Adrenal gland (tissue), 12 donors: Measurements from ENCODE around the gene TCERG1L. TPM values are rescaled to one million over a fixed set of nuclear protein-coding genes. Genes with fewer than 3 reads are reported as not detected.

Experiments used
- DNase-seq, 7 donors: peaks; one replicate each; pipeline ENCODE4 v3.0.0-alpha.2; 2019 to 2020
- H3K27ac ChIP-seq, 5 donors: fragments of 200-600 bp; sonication (generic) in 4 of 5; 1 replicate in 3 of 5; 2 replicates in 2 of 5; pipeline versions ENCODE4 v1.5.1 to v1.8.0; 2016 to 2020; ENCODE audit warnings: mild to moderate bottlenecking in 1 of 5
- H3K27me3 ChIP-seq: fragments of 200-600 bp; 2 replicates; pipeline ENCODE4 v1.8.0; 2021
- H3K36me3 ChIP-seq, 2 donors: fragments of 200-600 bp; replicated peaks in 1 of 2; 1 replicate in 1 of 2; 2 replicates in 1 of 2; pipeline versions ENCODE4 v1.5.1 to v1.8.0; 2018 to 2022
- H3K4me1 ChIP-seq, 2 donors: fragments of 200-600 bp; replicated peaks in 1 of 2; 1 replicate in 1 of 2; 2 replicates in 1 of 2; pipeline versions ENCODE4 v1.5.1 to v1.8.0; 2018 to 2021
- H3K4me3 ChIP-seq, 4 donors: fragments of 200-600 bp; sonication (generic) in 3 of 4; one replicate each; pipeline ENCODE4 v1.5.1; 2016 to 2018
- H3K9me3 ChIP-seq, 3 donors: fragments of 200-600 bp; sonication (generic) in 1 of 3; replicated peaks in 1 of 3; 1 replicate in 2 of 3; 2 replicates in 1 of 3; pipeline versions ENCODE4 v1.5.1 to v1.8.0; 2016 to 2021
- CTCF ChIP-seq, 6 experiments: fragments of 450-650 bp in 4 of 6; fragments of 200-600 bp in 2 of 6; sonication (generic) in 1 of 6; IDR thresholded peaks; 1 replicate in 5 of 6; 2 replicates in 1 of 6; pipeline versions ENCODE4 v1.5.1 to v1.8.0; 2016 to 2021; ENCODE audit warnings: antibody characterized with exemption in 6 of 6, mild to moderate bottlenecking in 2 of 6, moderate library complexity in 1 of 6
- POLR2A ChIP-seq, 2 donors: fragments of 450-650 bp; IDR thresholded peaks; one replicate each; pipeline ENCODE4 v1.6.1; 2017; ENCODE audit warnings: antibody characterized with exemption in 2 of 2, mild to moderate bottlenecking in 2 of 2, moderate library complexity in 1 of 2
- WGBS, 4 donors: extraction: QIAGEN DNeasy Blood & Tissue Kit in 2 of 4; methylation state at CpG; one replicate each; pipeline versions ENCODE4 v1.1.5 to v1.1.7; 2013 to 2017; 5-methylcytosine and 5-hydroxymethylcytosine counted together
- intact Hi-C, 2 donors: fragments of 100-400 bp; cut with DNase I; formaldehyde crosslinking; loops; one replicate each; pipeline versions ENCODE4 v1.14.1 to v1.15.0; 2022 to 2023
- polyA plus RNA-seq, 3 donors: library from polyadenylated mRNA; stranded (reverse); fragments of 200-250 nt in 2 of 3; fragments of 350-450 nt in 1 of 3; fragmentation: Illumina TruSeq in 1 of 3; extraction: RNeasy Lipid Tissue Mini Kit (QIAGEN cat#74804) in 1 of 3; gene quantifications; one replicate each; pipeline ENCODE4 v1.2.3, GENCODE V29; 2013 to 2014
- total RNA-seq, 9 donors: library from RNA; depleted of rRNA in 4 of 9; stranded (reverse); fragments of >200 nt in 4 of 9; fragments of 120-200 nt in 1 of 9; fragmentation: NEBNext Ultra II Directional in 1 of 9; extraction: Animal tissue kit (Norgen Biotek cat#: 25700) in 1 of 9; gene quantifications; one replicate each; pipeline versions ENCODE4 v1.1.0 to v1.2.4, GENCODE V29; 2013 to 2023
- donor health status: healthy with polysubstance abuse.
- donor health status: Bipolar disorder and iron deficiency.
- donor health status: DM: yes; HTN: yes; CAD: no.
- donor health status: DM: no; HTN: no; CAD: no.
- donor health status: DM: no; HTN: no; CAD: no.
- donor health status: DM: yes; HTN: yes; CAD: no.

Gene TCERG1L
- total and polyA plus RNA-seq, 12 donors: 0.17 to 3.4 (median 0.97) TPM

- DNase-seq: peak in 1 of 7 donors; percentile 40
- 87 to 93% (median 89%) methylated on average over 2 of the region's 2 CpGs for WGBS, 4 donors
- H3K4me3 ChIP-seq: no peak overlapping the region
These were observed 99.4 kb downstream of the TCERG1L start for GRCh38 chr10:131211965-131212619.

DNA sequence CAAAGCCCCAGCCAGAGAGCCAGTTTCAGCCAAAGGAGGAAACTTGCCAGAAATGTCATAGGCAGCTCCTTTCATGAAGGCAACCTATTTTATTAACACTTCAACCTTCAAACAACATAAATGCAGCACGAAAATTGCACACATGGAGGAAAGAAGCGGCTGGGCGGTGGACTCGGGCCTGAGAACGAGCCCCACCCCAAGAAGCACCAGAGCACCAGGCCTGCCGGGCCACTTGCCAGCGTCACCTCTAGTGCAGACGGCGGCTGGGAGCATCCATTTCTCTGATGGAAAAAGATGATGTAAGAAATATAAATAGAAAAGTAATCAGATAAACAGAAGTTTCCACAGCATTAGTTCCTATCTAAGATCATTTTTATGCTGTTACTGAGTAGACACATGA lies 100.0 kb downstream of the TCERG1L start:
- DNase-seq: peak in 2 of 7 donors; percentile 30 to 86
- WGBS, 4 donors: 70 to 87% (median 83%) methylated on average over 9 of the region's 9 CpGs
- intact Hi-C loops: no loop called here
- peak overlapping the region in 1 of 5 donors; percentile 34 for H3K27ac ChIP-seq
- no peaks in the 10 kb centered on the region for H3K9me3 ChIP-seq
- TF ChIP-seq POLR2A (IDR thresholded peaks at IDR 0.05): no peak
- no peak for TF ChIP-seq CTCF (IDR thresholded peaks at IDR 0.05)
- no peaks in the 10 kb centered on the region for H3K4me1 ChIP-seq
- H3K4me3 ChIP-seq: no peak overlapping the region
- H3K36me3 ChIP-seq: no peaks in the 10 kb centered on the region
- no peaks in the 10 kb centered on the region for H3K27me3 ChIP-seq

More at GRCh38 chr10:131211965-131212619, 99.4 kb downstream of the TCERG1L start:
- Histone ChIP-seq H3K9me3 (no peaks in the 10 kb centered on the region), H3K27me3 (no peaks in the 10 kb centered on the region), H3K36me3 (no peaks in the 10 kb centered on the region), H3K4me1 (no peaks in the 10 kb centered on the region), H3K27ac (no peak overlapping the region)
- intact Hi-C loops: no loop called here
- no peak for TF ChIP-seq CTCF (IDR thresholded peaks at IDR 0.05)
- no peak for TF ChIP-seq POLR2A (IDR thresholded peaks at IDR 0.05)

GRCh38 chr10:131211146-131211545 lies 100.4 kb downstream of the TCERG1L start:
- Histone ChIP-seq H3K4me3 (no peak overlapping the region), H3K27me3 (no peaks in the 10 kb centered on the region), H3K36me3 (no peaks in the 10 kb centered on the region), H3K9me3 (no peaks in the 10 kb centered on the region), H3K4me1 (no peaks in the 10 kb centered on the region), H3K27ac (peak overlapping the region in 1 of 5 donors; percentile 34)
- DNase-seq: peak in 1 of 7 donors; percentile 46
- WGBS, 4 donors: 78 to 92% (median 84%) methylated on average over 9 to 10 of the region's 10 CpGs
- TF ChIP-seq POLR2A (IDR thresholded peaks at IDR 0.05) (no peak), CTCF (IDR thresholded peaks at IDR 0.05) (no peak)
- intact Hi-C loops: no loop called here

GRCh38 chr10:131210181-131210580 lies 101.3 kb downstream of the TCERG1L start:
- no peaks in the 10 kb centered on the region for H3K9me3 ChIP-seq
- no peaks in the 10 kb centered on the region for H3K27me3 ChIP-seq
- H3K27ac ChIP-seq: no peak overlapping the region
- TF ChIP-seq CTCF (IDR thresholded peaks at IDR 0.05): no peak
- H3K4me1 ChIP-seq: no peaks in the 10 kb centered on the region
- peak in 1 of 7 donors; percentile 41 for DNase-seq
- no peak overlapping the region for H3K4me3 ChIP-seq
- intact Hi-C loops: no loop called here
- WGBS, 4 donors: 44 to 62% (median 51%) methylated on average over 3 of the region's 3 CpGs
- no peaks in the 10 kb centered on the region for H3K36me3 ChIP-seq
